ENCODE results near the gene WDR70. TPM values are rescaled to one million over a fixed set of nuclear protein-coding genes. Genes with fewer than 3 reads are reported as not detected.

WDR70 gene
- total and polyA plus RNA-seq, 2 of the 8 experiments (the other 6 are each of a cell fraction or from before 2014, with no cell fraction given), result 10.6 to 37.4 TPM

GRCh38 chr5:37435261-37435660 lies 56.1 kb downstream of the WDR70 start:
- Histone ChIP-seq H4K5ac (ENCODE audit: insufficient read length, low read depth, low read length) (no peak overlapping the region), H2BK120ac (replicated peaks; ENCODE audit: low read depth, low read length) (no peak overlapping the region), H2AK5ac (ENCODE audit: low read depth, low read length) (no peak overlapping the region), H3K18ac (ENCODE audit: extremely low read depth, low read length) (no peak overlapping the region), H2BK12ac (ENCODE audit: low read depth, low read length) (no peak overlapping the region), H3K27me3 (replicated peaks in 1 of 4; ENCODE audit: control insufficient read depth in 3 of 4, extremely low read depth in 1 of 4, insufficient read depth in 3 of 4, low read length in 3 of 4) (no peaks in the 10 kb centered on the region), H3K23ac (ENCODE audit: insufficient read length) (no peak overlapping the region), H3K56ac (replicated peaks; ENCODE audit: insufficient read length, low read depth, low read length) (no peak overlapping the region), H3K4me1 (replicated peaks in 1 of 4; ENCODE audit: control insufficient read depth in 3 of 4, insufficient read depth in 4 of 4, low read length in 3 of 4) (no peaks in the 10 kb centered on the region), H3K79me1 (ENCODE audit: low read depth, low read length) (no peaks in the 10 kb centered on the region), H3K79me2 (ENCODE audit: control insufficient read depth in 1 of 2, insufficient read depth in 2 of 2, low read length in 2 of 2) (no peaks in the 10 kb centered on the region), H4K8ac (ENCODE audit: extremely low read depth, insufficient read depth, low read length) (no peak overlapping the region), H2AFZ (ENCODE audit: low read length) (no peak overlapping the region), H3K14ac (ENCODE audit: insufficient read length) (no peak overlapping the region), H4K20me1 (replicated peaks in 1 of 2; ENCODE audit: control insufficient read depth in 1 of 2, insufficient read depth in 2 of 2, low read length in 2 of 2) (no peaks in the 10 kb centered on the region), H3K36me3 (ENCODE audit: control insufficient read depth in 2 of 4, insufficient read depth in 4 of 4, low read length in 3 of 4) (peaks cover 0 to 6% (median 0%) of the 10 kb centered on the region in 4 experiments; a peak in 1 of 8 replicates), H3K9me3 (ENCODE audit: insufficient read depth in 2 of 2, low read depth in 1 of 2, low read length in 1 of 2) (no peaks in the 10 kb centered on the region), H2BK15ac (ENCODE audit: low read length) (no peak overlapping the region), H2BK20ac (ENCODE audit: low read length) (no peak overlapping the region), H3K27ac (ENCODE audit: low read depth, low read length) (no peak overlapping the region), H3K23me2 (ENCODE audit: low read depth, low read length) (no peaks in the 10 kb centered on the region), H4K91ac (replicated peaks; ENCODE audit: insufficient read length, low read length) (no peak overlapping the region), H3K9ac (replicated peaks in 1 of 4; ENCODE audit: extremely low read depth in 1 of 4, low read depth in 3 of 4, low read length in 3 of 4) (no peak overlapping the region), H3K4me2 (ENCODE audit: insufficient read depth in 1 of 2, low read depth in 2 of 2, low read length in 2 of 2) (no peak overlapping the region), H3K4me3 (ENCODE audit: extremely low read depth in 1 of 4, insufficient read depth in 2 of 4, low read depth in 3 of 4, low read length in 4 of 4) (no peak overlapping the region), H3K4ac (replicated peaks; ENCODE audit: insufficient read length, low read depth, low read length) (no peak overlapping the region), H2BK5ac (ENCODE audit: low read depth, low read length) (no peak overlapping the region)
- TF ChIP-seq HDAC2 (IDR thresholded peaks at IDR 0.05; ENCODE audit: borderline replicate concordance in 1 of 2, low read depth in 2 of 2, low read length in 2 of 2) (no peak), CEBPB (IDR thresholded peaks at IDR 0.05; ENCODE audit: low read depth, low read length) (no peak), TEAD4 (IDR thresholded peaks at IDR 0.05; ENCODE audit: low read depth, low read length) (no peak), PHF8 (conservative IDR thresholded peaks at IDR 0.05; ENCODE audit: low read depth, low read length) (no peak), POU5F1 (IDR thresholded peaks at IDR 0.05; ENCODE audit: low read depth, low read length) (no peak), YY1 (IDR thresholded peaks at IDR 0.05; ENCODE audit: low read depth, low read length) (no peak), KDM5A (IDR thresholded peaks at IDR 0.05; ENCODE audit: low read length) (no peak), MAFK (IDR thresholded peaks at IDR 0.05; ENCODE audit: low read depth, low read length) (no peak), FOSL1 (IDR thresholded peaks at IDR 0.05; ENCODE audit: insufficient read depth, low read depth, low read length) (no peak)
- ChIA-PET POLR2A (ENCODE audit: partially characterized antibody) (no interaction called here), CTCF (ENCODE audit: partially characterized antibody) (interaction anchor here (0.7 kb wide), 1 partner anchor 756 kb away, joined by 3 read pairs; no protein-coding TSS in a partner anchor)
- DNase-seq (ENCODE audit: low read depth in 1 of 2, low spot score in 2 of 2) (no peak), FAIRE-seq (no peak)
